Activated naive CD4-positive, alpha-beta T cell treated with anti-CD3 and anti-CD28 coated beads for 36 hours (primary cell): Measurements from ENCODE around the gene PROM2. TPM values are rescaled to one million over a fixed set of nuclear protein-coding genes. Genes with fewer than 3 reads are reported as not detected.
A peak's percentile ranks its signal among the peaks of the same experiment; 100 is the strongest.
"Not testable (repeated sequence)": the region's sequence is repeated elsewhere in the genome, so short reads cannot be mapped to it uniquely, and the experiment has no call there.

ENCODE experiments used
- CTCF ChIA-PET: fragments of 350-600 bp; sonication (Branson Sonifier 250); formaldehyde crosslinking; loops from one replicate; lab custom pipeline; 2021; ENCODE audit warnings: antibody characterized with exemption; lab: Charles Lee
- DNase-seq: peaks from one replicate; pipeline ENCODE4 v3.0.0-alpha.2; 2020
- H3K27ac Mint-ChIP-seq: one replicate; pipeline ENCODE4 v1.8.0; 2021; ENCODE audit warnings: mild to moderate bottlenecking, mixed read lengths
- H3K27me3 Mint-ChIP-seq: one replicate; pipeline ENCODE4 v1.8.0; 2021; ENCODE audit warnings: low read depth, mixed read lengths
- H3K36me3 Mint-ChIP-seq: one replicate; pipeline ENCODE4 v1.8.0; 2021; ENCODE audit warnings: low read depth, mixed read lengths
- H3K4me1 Mint-ChIP-seq: one replicate; pipeline ENCODE4 v1.8.0; 2021; ENCODE audit warnings: low read depth, mixed read lengths
- H3K4me3 Mint-ChIP-seq: one replicate; pipeline ENCODE4 v1.8.0; 2021; ENCODE audit warnings: mild to moderate bottlenecking, moderate library complexity, mixed read lengths
- H3K9me3 Mint-ChIP-seq: one replicate; pipeline ENCODE4 v1.8.0; 2021; ENCODE audit warnings: mixed read lengths
- intact Hi-C: fragments of 100-400 bp; cut with micrococcal nuclease; formaldehyde crosslinking; loops from one replicate; pipeline ENCODE4 v1.15.1; 2023
- total RNA-seq, 2 experiments: library from RNA; stranded (reverse); gene quantifications; one replicate each; pipeline ENCODE4 v1.2.3, GENCODE V29; 2021

The PROM2 gene, protein sequence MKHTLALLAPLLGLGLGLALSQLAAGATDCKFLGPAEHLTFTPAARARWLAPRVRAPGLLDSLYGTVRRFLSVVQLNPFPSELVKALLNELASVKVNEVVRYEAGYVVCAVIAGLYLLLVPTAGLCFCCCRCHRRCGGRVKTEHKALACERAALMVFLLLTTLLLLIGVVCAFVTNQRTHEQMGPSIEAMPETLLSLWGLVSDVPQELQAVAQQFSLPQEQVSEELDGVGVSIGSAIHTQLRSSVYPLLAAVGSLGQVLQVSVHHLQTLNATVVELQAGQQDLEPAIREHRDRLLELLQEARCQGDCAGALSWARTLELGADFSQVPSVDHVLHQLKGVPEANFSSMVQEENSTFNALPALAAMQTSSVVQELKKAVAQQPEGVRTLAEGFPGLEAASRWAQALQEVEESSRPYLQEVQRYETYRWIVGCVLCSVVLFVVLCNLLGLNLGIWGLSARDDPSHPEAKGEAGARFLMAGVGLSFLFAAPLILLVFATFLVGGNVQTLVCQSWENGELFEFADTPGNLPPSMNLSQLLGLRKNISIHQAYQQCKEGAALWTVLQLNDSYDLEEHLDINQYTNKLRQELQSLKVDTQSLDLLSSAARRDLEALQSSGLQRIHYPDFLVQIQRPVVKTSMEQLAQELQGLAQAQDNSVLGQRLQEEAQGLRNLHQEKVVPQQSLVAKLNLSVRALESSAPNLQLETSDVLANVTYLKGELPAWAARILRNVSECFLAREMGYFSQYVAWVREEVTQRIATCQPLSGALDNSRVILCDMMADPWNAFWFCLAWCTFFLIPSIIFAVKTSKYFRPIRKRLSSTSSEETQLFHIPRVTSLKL
- under 1 TPM; 0.45 to 0.89 TPM for total RNA-seq

DNA sequence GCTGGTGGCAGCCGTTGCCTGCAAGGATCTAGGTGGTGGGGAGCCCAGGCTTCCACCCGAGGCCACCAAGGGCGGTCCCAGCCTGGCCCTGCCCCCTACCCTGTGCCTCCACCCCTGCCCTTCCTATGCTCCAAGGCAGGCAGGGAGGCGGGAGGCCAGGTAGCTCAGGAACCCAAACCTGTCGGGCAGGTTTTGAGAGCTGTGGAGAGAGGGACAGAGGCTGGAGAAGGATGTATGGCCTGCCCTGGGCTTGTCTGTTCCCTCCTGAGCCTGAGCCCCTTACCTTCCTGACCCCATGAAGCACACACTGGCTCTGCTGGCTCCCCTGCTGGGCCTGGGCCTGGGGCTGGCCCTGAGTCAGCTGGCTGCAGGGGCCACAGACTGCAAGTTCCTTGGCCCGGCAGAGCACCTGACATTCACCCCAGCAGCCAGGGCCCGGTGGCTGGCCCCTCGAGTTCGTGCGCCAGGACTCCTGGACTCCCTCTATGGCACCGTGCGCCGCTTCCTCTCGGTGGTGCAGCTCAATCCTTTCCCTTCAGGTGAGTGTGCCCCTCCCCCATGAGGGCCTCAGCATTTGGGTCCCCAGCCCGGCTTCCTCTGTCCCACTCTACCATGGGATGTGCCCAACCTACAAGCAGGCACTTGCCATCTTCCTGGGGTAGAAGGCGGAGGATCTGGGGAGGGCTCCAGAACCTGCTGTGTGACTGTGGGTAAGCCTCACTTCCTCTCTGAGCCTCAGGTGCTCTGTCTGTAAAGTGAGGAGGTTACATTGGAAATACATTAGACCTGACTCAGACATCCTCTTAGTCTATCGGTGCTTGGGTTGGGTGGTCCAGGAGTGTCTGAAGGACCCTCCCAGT is at the start of gene PROM2:
TSS of gene PROM2 (plus strand) at position 159 of the 860 bp plus-strand sequence. CDS start at position 296, 137 bp downstream.
- no peaks in the 10 kb centered on the region for H3K4me1 Mint-ChIP-seq
- no peak within 1 kb of the TSS for H3K4me3 Mint-ChIP-seq
- H3K36me3 Mint-ChIP-seq, result no peaks in the 10 kb centered on the region
- DNase-seq, result no peak
- no peaks in the 10 kb centered on the region for H3K27me3 Mint-ChIP-seq
- intact Hi-C loops, result no loop called here
- CTCF ChIA-PET, result no interaction called here
- H3K9me3 Mint-ChIP-seq, result no peaks in the 10 kb centered on the region
- H3K27ac Mint-ChIP-seq, result no peak within 1 kb of the TSS

DNA sequence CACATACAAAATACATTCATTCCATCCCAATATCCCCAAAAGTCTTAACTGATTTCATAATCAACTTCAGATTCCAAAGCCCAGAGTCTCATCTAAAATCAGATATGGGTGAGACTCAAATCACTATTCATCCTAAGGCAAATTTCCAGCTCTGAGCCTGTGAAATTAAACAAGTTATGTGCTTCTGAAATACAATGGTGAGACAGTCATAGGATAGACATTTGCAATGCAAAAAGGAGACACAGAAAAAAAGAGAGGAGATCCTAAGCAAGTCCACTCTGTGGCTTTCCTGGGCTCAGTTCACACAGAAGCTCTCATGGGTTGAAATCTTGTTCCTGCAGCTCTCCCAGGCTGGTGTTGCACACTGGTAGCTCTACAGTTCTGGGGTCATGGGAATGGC is 48.6 kb upstream of the PROM2 start:
- intact Hi-C loops, result no loop called here
- Mint-ChIP-seq H3K36me3 (peaks cover 26% of the 10 kb centered on the region), H3K4me3 (no peak overlapping the region), H3K27me3 (no peaks in the 10 kb centered on the region), H3K4me1 (no peaks in the 10 kb centered on the region), H3K9me3 (peaks cover 57% of the 10 kb centered on the region), H3K27ac (no peak overlapping the region)
- CTCF ChIA-PET, result no interaction called here
- no peak for DNase-seq

DNA sequence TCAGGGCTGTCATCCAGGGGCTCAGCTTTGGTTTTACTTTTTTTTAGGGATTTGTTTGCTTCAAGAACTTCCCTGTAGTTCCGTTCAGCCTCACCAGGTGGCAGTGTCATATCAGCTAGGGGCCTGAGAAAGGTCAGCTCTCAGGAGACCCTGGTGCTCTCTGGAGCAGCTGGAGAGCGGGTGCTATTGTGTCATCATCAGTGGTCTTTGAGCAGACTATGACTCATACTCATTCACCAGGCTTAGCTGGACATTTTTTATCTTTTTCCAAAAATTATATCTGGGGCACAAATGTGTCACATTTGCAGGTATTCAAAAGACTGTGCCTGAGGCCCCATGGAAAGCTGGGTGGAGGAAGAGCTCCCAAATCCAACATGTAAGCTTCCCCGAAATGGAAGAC is 42.5 kb upstream of the PROM2 start:
- H3K4me3 Mint-ChIP-seq, result no peak overlapping the region
- H3K27ac Mint-ChIP-seq, result no peak overlapping the region
- CTCF ChIA-PET, result interaction anchor here (0.7 to 2.6 kb wide), 11 partner anchors 8 to 358 kb away, joined by 3 to 11 read pairs (median 3); no protein-coding TSS in a partner anchor
- DNase-seq, result peak; percentile 57
- H3K9me3 Mint-ChIP-seq, result peaks cover 29% of the 10 kb centered on the region
- H3K36me3 Mint-ChIP-seq, result peaks cover 9% of the 10 kb centered on the region
- H3K4me1 Mint-ChIP-seq, result no peaks in the 10 kb centered on the region
- H3K27me3 Mint-ChIP-seq, result no peaks in the 10 kb centered on the region
- intact Hi-C loops, result no loop called here

- peaks cover 9% of the 10 kb centered on the region for H3K36me3 Mint-ChIP-seq
These were observed 42.0 kb upstream of the PROM2 start for GRCh38 chr2:95232232-95232631.

GRCh38 chr2:95234286-95234785 is 39.9 kb upstream of the PROM2 start:
- intact Hi-C loops, result no loop called here
- CTCF ChIA-PET, result no interaction called here
- peaks cover 5% of the 10 kb centered on the region for H3K36me3 Mint-ChIP-seq
- H3K27ac Mint-ChIP-seq, result no peak overlapping the region
- DNase-seq, result no peak
- peaks cover 21% of the 10 kb centered on the region for H3K9me3 Mint-ChIP-seq
- no peak overlapping the region for H3K4me3 Mint-ChIP-seq
- no peaks in the 10 kb centered on the region for H3K4me1 Mint-ChIP-seq
- no peaks in the 10 kb centered on the region for H3K27me3 Mint-ChIP-seq

More at GRCh38 chr2:95232232-95232631, 42.0 kb upstream of the PROM2 start:
- no peak overlapping the region for H3K4me3 Mint-ChIP-seq
- CTCF ChIA-PET, result interaction anchor here (0.8 to 2.6 kb wide), 7 partner anchors 10 to 113 kb away, joined by 3 to 11 read pairs (median 5); no protein-coding TSS in a partner anchor
- no peak overlapping the region for H3K27ac Mint-ChIP-seq
- no peaks in the 10 kb centered on the region for H3K27me3 Mint-ChIP-seq
- H3K9me3 Mint-ChIP-seq, result peaks cover 27% of the 10 kb centered on the region
- H3K4me1 Mint-ChIP-seq, result no peaks in the 10 kb centered on the region
- DNase-seq, result no peak
- intact Hi-C loops, result no loop called here

GRCh38 chr2:95234816-95235215 is 39.4 kb upstream of the PROM2 start:
- DNase-seq, result no peak
- no peak overlapping the region for H3K27ac Mint-ChIP-seq

GRCh38 chr2:95238131-95238530 is 36.1 kb upstream of the PROM2 start:
- CTCF ChIA-PET, result no interaction called here
- H3K27ac Mint-ChIP-seq, result no peak overlapping the region
- DNase-seq, result no peak
- peaks cover 8% of the 10 kb centered on the region for H3K36me3 Mint-ChIP-seq
- H3K9me3 Mint-ChIP-seq, result peaks cover 41% of the 10 kb centered on the region
- H3K27me3 Mint-ChIP-seq, result no peaks in the 10 kb centered on the region
- intact Hi-C loops, result no loop called here
- H3K4me1 Mint-ChIP-seq, result no peaks in the 10 kb centered on the region
- H3K4me3 Mint-ChIP-seq, result no peak overlapping the region

More at GRCh38 chr2:95234816-95235215, 39.4 kb upstream of the PROM2 start:
- Mint-ChIP-seq H3K27me3 (no peaks in the 10 kb centered on the region), H3K4me1 (no peaks in the 10 kb centered on the region), H3K9me3 (peaks cover 19% of the 10 kb centered on the region), H3K4me3 (no peak overlapping the region), H3K36me3 (peaks cover 5% of the 10 kb centered on the region)
- CTCF ChIA-PET, result no interaction called here
- intact Hi-C loops, result no loop called here

DNA sequence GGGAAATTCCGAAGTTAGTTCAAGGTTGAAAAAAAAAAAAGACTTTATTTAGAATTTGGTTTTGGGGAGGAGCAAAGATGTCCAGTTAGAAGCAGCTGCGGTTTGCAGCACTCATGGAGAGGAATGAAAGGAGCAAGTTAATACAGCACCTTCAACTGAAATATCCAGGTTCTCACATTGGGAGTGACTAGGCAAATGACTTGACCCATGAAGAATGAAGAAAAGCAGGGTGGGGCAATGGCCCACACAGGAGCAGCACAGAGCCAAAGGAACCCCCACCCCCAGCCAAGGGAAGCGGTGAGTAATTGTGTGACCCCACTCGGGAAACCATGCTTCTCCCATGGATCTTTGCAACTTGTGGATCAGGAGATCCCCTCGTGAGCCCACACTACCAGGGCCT is 34.2 kb upstream of the PROM2 start:
- DNase-seq, result no peak
- no peaks in the 10 kb centered on the region for H3K4me1 Mint-ChIP-seq
- no peaks in the 10 kb centered on the region for H3K27me3 Mint-ChIP-seq
- intact Hi-C loops, result no loop called here
- H3K36me3 Mint-ChIP-seq, result peaks cover 8% of the 10 kb centered on the region
- CTCF ChIA-PET, result interaction anchor here (0.7 kb wide), 1 partner anchor 9 kb away, joined by 3 read pairs; no protein-coding TSS in a partner anchor
- no peak overlapping the region for H3K27ac Mint-ChIP-seq
- no peak overlapping the region for H3K4me3 Mint-ChIP-seq
- H3K9me3 Mint-ChIP-seq, result peaks cover 41% of the 10 kb centered on the region

- H3K36me3 Mint-ChIP-seq, result peaks cover 7% of the 10 kb centered on the region
These were observed 33.7 kb upstream of the PROM2 start for GRCh38 chr2:95240556-95240955.

GRCh38 chr2:95242084-95242483 is 32.2 kb upstream of the PROM2 start:
- H3K9me3 Mint-ChIP-seq, result peaks cover 48% of the 10 kb centered on the region
- intact Hi-C loops, H3K4me1 Mint-ChIP-seq, H3K27ac Mint-ChIP-seq, DNase-seq, H3K27me3 Mint-ChIP-seq, H3K36me3 Mint-ChIP-seq, H3K4me3 Mint-ChIP-seq: not testable (repeated sequence)
- CTCF ChIA-PET, result interaction anchor here (1.5 kb wide), 1 partner anchor 10 kb away, joined by 6 read pairs; no protein-coding TSS in a partner anchor

More at GRCh38 chr2:95240556-95240955, 33.7 kb upstream of the PROM2 start:
- Mint-ChIP-seq H3K27me3 (no peaks in the 10 kb centered on the region), H3K9me3 (peaks cover 41% of the 10 kb centered on the region), H3K4me3 (no peak overlapping the region), H3K4me1 (no peaks in the 10 kb centered on the region), H3K27ac (no peak overlapping the region)
- DNase-seq, result no peak
- CTCF ChIA-PET, result no interaction called here
- intact Hi-C loops, result no loop called here

GRCh38 chr2:95258271-95258670 is 16.0 kb upstream of the PROM2 start:
- Mint-ChIP-seq H3K36me3 (peaks cover 1% of the 10 kb centered on the region), H3K9me3 (peaks cover 17% of the 10 kb centered on the region), H3K4me1 (no peaks in the 10 kb centered on the region), H3K4me3 (no peak overlapping the region), H3K27me3 (no peaks in the 10 kb centered on the region), H3K27ac (no peak overlapping the region)
- no peak for DNase-seq
- CTCF ChIA-PET, result no interaction called here
- intact Hi-C loops, result no loop called here
